Measurements from ENCODE around the gene ANKFN1.

The ANKFN1 gene

GRCh38 chr17:56326001-56326359, 172.7 kb downstream of the ANKFN1 start:
- no peak for DNase-seq (ENCODE audit: extremely low read depth, low read depth)
- TF ChIP-seq CTCF (IDR thresholded peaks at IDR 0.05; ENCODE audit: low read depth, low read length, missing control alignments) = no peak

GRCh38 chr17:56347639-56348038, 194.4 kb downstream of the ANKFN1 start:
- H3K4me3 ChIP-seq (replicated peaks; ENCODE audit: low read depth, low read length) = no peak overlapping the region
- no peak for DNase-seq (ENCODE audit: extremely low read depth, low read depth)
- TF ChIP-seq CTCF (IDR thresholded peaks at IDR 0.05; ENCODE audit: low read depth, low read length, missing control alignments) = no peak

More at GRCh38 chr17:56326001-56326359, 172.7 kb downstream of the ANKFN1 start:
- no peak overlapping the region for H3K4me3 ChIP-seq (replicated peaks; ENCODE audit: low read depth, low read length)

GRCh38 chr17:56350592-56350991, 197.3 kb downstream of the ANKFN1 start:
- no peak overlapping the region for H3K4me3 ChIP-seq (replicated peaks; ENCODE audit: low read depth, low read length)
- TF ChIP-seq CTCF (IDR thresholded peaks at IDR 0.05; ENCODE audit: low read depth, low read length, missing control alignments) = no peak
- no peak for DNase-seq (ENCODE audit: extremely low read depth, low read depth)

- H3K4me3 ChIP-seq (replicated peaks; ENCODE audit: low read depth, low read length) = no peak overlapping the region
- DNase-seq (ENCODE audit: extremely low read depth, low read depth) = no peak
- no peak for TF ChIP-seq CTCF (IDR thresholded peaks at IDR 0.05; ENCODE audit: low read depth, low read length, missing control alignments)
These were observed 198.4 kb downstream of the ANKFN1 start for GRCh38 chr17:56351675-56352074.

- no peak overlapping the region for H3K4me3 ChIP-seq (replicated peaks; ENCODE audit: low read depth, low read length)
- DNase-seq (ENCODE audit: extremely low read depth, low read depth) = no peak
- no peak for TF ChIP-seq CTCF (IDR thresholded peaks at IDR 0.05; ENCODE audit: low read depth, low read length, missing control alignments)
These were observed 205.4 kb downstream of the ANKFN1 start for GRCh38 chr17:56358651-56359050.

GRCh38 chr17:56359518-56359917, 206.2 kb downstream of the ANKFN1 start:
- no peak overlapping the region for H3K4me3 ChIP-seq (replicated peaks; ENCODE audit: low read depth, low read length)
- no peak for DNase-seq (ENCODE audit: extremely low read depth, low read depth)
- no peak for TF ChIP-seq CTCF (IDR thresholded peaks at IDR 0.05; ENCODE audit: low read depth, low read length, missing control alignments)

- H3K4me3 ChIP-seq (replicated peaks; ENCODE audit: low read depth, low read length) = no peak overlapping the region
- no peak for DNase-seq (ENCODE audit: extremely low read depth, low read depth)
- no peak for TF ChIP-seq CTCF (IDR thresholded peaks at IDR 0.05; ENCODE audit: low read depth, low read length, missing control alignments)
These were observed 214.1 kb downstream of the ANKFN1 start for GRCh38 chr17:56367366-56367765.
